Brain microvascular endothelial cell (primary cell): ENCODE data around the gene TAS2R14.

Source experiments
- DNase-seq: peaks from one replicate; pipeline ENCODE4 v3.0.0-alpha.2; 2020
- H3K27ac ChIP-seq: fragments of 250-450 bp; sonication (Bioruptor Pico); 2 replicates; pipeline ENCODE4 v1.5.1; 2020; ENCODE audit warnings: mild to moderate bottlenecking, moderate library complexity
- H3K27me3 ChIP-seq: fragments of 250-450 bp; sonication (Bioruptor Pico); replicated peaks from 2 replicates; pipeline ENCODE4 v1.5.1; 2020; ENCODE audit warnings: mild to moderate bottlenecking
- H3K36me3 ChIP-seq: fragments of 250-450 bp; sonication (Bioruptor Pico); replicated peaks from 2 replicates; pipeline ENCODE4 v1.5.1; 2020; ENCODE audit warnings: mild to moderate bottlenecking
- H3K4me3 ChIP-seq: 2 replicates; pipeline ENCODE4 v1.5.1; 2011; ENCODE audit warnings: low read depth, mild to moderate bottlenecking, control low read depth, low read length, moderate library complexity
- in situ Hi-C: cut with HindIII; loops from 2 replicates; pipeline ENCODE4 v1.10.0; 2017; ENCODE audit warnings: low sequenced_read_pairs, low pct_ligation_motif_present
- TF ChIP-seq, protein P1 (sequence below): IDR thresholded peaks from 2 replicates; pipeline ENCODE4 v1.5.1; 2011; ENCODE audit warnings: low read depth, mild to moderate bottlenecking, moderate library complexity, low read length, control low read depth, inconsistent platforms; ENCODE audit errors: missing control alignments

TAS2R14 gene, protein sequence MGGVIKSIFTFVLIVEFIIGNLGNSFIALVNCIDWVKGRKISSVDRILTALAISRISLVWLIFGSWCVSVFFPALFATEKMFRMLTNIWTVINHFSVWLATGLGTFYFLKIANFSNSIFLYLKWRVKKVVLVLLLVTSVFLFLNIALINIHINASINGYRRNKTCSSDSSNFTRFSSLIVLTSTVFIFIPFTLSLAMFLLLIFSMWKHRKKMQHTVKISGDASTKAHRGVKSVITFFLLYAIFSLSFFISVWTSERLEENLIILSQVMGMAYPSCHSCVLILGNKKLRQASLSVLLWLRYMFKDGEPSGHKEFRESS

DNA sequence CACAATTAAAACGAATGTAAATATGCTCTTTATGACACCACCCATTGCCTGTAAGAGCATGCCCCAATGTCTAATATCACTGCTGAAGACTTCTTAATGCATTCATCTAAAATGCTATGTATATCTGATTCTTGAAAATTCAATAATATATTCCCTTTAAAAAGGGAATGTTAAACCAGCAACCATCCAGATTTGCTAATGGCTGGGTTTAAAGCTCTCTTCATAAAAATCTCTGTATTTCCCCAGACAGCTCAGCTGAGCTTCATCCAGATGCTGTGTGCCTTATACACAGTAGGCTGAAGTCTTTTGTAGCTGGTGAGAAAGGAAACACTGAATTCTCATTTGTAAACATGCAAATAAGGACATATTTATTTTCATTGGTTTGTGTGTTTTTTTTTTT lies at the start of gene TAS2R14:
TAS2R14 (minus strand) TSS at position 101 of the 400 bp plus-strand sequence; CDS start at position 45, 56 bp downstream.
- H3K27me3 ChIP-seq: no peaks in the 10 kb centered on the region
- no peak within 1 kb of the TSS for H3K4me3 ChIP-seq
- no peak for DNase-seq
- in situ Hi-C loops: no loop called here
- TF ChIP-seq, protein P1, sequence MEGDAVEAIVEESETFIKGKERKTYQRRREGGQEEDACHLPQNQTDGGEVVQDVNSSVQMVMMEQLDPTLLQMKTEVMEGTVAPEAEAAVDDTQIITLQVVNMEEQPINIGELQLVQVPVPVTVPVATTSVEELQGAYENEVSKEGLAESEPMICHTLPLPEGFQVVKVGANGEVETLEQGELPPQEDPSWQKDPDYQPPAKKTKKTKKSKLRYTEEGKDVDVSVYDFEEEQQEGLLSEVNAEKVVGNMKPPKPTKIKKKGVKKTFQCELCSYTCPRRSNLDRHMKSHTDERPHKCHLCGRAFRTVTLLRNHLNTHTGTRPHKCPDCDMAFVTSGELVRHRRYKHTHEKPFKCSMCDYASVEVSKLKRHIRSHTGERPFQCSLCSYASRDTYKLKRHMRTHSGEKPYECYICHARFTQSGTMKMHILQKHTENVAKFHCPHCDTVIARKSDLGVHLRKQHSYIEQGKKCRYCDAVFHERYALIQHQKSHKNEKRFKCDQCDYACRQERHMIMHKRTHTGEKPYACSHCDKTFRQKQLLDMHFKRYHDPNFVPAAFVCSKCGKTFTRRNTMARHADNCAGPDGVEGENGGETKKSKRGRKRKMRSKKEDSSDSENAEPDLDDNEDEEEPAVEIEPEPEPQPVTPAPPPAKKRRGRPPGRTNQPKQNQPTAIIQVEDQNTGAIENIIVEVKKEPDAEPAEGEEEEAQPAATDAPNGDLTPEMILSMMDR: no peak
- no peaks in the 10 kb centered on the region for H3K36me3 ChIP-seq
- H3K27ac ChIP-seq: no peak within 1 kb of the TSS

DNA sequence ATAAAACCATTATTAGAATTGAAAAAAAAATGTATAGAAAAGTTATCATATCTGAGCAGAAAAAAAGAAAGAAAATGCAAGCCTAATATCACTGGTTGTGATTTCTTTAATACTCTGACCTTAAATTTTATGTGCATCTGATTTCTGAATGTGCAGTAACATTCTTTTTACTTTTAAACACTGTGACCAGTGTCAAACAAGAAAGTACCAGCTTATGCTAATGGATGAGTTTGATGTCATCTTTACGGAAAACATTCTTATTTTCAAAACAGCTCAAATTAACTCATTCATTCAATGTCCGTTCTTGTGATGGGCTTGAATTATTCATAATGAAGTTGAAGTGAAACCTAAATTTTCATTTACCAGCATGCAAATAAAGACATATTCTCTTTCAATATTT lies 47.7 kb upstream of the TAS2R14 start, which contains the start of gene TAS2R50:
TAS2R50 (minus strand) TSS at position 101 of the 400 bp plus-strand sequence; CDS start at position 49, 52 bp downstream.
- Histone ChIP-seq H3K27ac (no peak within 1 kb of the TSS), H3K4me3 (no peak within 1 kb of the TSS), H3K36me3 (no peaks in the 10 kb centered on the region), H3K27me3 (no peaks in the 10 kb centered on the region)
- TF ChIP-seq, protein P1: no peak
- in situ Hi-C loops: no loop called here
- no peak for DNase-seq

DNA sequence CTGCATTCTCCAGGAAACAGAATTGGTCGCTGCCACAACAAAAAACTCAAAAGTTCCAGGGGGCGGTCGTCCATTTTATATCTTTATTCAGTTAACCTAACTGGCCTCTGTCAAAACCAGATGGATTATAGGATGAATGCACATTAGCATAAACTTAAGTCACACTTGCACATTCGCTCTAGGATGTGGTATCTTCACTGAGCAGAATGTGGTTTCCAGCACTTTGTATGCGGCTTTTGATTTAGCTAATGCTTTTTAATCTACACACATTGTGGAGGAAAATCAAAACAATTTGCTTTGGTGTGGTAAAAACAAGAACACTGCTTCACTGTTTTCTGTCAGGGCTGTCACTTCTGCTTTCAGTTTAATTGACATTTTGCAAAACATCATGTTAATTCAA lies 43.2 kb upstream of the TAS2R14 start:
- H3K36me3 ChIP-seq: no peaks in the 10 kb centered on the region
- in situ Hi-C loops: no loop called here
- H3K4me3 ChIP-seq: no peak overlapping the region
- no peak for DNase-seq
- H3K27ac ChIP-seq: no peak overlapping the region
- H3K27me3 ChIP-seq: no peaks in the 10 kb centered on the region
- TF ChIP-seq, protein P1: no peak

DNA sequence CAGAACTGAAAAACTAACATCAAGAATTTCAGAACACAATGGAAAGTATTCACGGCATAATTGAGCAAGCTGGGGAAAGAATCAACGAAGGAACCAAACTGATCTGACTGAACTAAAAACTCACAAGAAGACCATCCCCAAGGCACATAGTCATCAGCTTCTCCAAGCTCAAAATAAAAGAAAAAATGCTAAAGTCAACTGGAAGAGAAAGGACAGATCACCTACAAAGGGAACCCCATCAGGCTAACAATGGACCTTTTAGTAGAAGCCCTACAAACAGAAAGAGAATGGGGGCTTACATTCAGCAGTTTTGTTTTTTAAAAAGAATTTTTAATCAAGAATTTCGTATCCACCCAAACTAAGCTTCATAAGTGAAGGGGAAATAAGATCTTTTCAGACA lies 35.9 kb upstream of the TAS2R14 start:
- DNase-seq: no peak
- TF ChIP-seq, protein P1: no peak
- in situ Hi-C loops: no loop called here

DNA sequence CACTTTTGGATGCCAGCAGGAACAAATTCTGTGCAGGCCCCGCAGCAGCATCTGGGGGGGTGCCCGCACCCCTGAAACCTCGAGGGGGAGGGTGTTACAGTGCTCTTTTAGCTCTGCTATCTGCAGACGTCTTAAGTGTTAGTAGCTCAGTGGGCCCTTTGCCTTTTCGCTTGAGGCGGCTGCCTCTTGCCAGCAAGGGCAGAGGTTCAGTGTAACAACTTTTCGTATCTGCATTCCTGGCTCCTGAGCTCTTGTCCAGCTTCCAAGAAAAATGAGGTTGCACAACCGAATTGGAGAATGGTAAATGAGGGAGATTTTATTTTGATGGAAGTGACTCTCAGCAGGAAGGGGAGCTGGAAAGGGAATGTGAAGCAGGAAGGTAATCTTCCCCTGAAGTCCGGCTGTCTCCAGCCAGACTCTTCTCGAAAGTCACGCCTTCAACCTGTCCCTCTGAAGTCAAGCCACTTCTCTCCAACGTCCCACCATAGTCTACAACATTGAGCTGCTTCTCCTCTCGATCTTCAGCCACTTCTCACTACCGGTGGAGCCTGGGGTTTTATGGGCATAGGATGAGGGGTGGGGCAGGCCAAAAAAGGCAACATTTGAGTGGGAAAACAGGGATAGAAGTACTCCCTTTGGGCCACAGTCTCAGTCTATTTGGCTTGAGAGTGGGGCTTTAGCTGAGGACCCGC lies 29.8 kb upstream of the TAS2R14 start:
- H3K27ac ChIP-seq: no peak overlapping the region
- in situ Hi-C loops: no loop called here

More for the DNA sequence above, 35.9 kb upstream of the TAS2R14 start:
- no peaks in the 10 kb centered on the region for H3K27me3 ChIP-seq
- no peaks in the 10 kb centered on the region for H3K36me3 ChIP-seq
- no peak overlapping the region for H3K4me3 ChIP-seq
- no peak overlapping the region for H3K27ac ChIP-seq

More for the DNA sequence above, 29.8 kb upstream of the TAS2R14 start:
- DNase-seq: peak; percentile 59
- no peak overlapping the region for H3K4me3 ChIP-seq
- no peaks in the 10 kb centered on the region for H3K27me3 ChIP-seq
- TF ChIP-seq, protein P1: no peak
- no peaks in the 10 kb centered on the region for H3K36me3 ChIP-seq
